H1 (cell line): ENCODE results near the gene CCDC107. TPM values are rescaled to one million over a fixed set of nuclear protein-coding genes. Genes with fewer than 3 reads are reported as not detected.

Experiments
- CTCF ChIA-PET: fragments of 300-600 bp; sonication (Branson Sonifier 250); formaldehyde crosslinking; loops from one replicate; lab custom pipeline; 2021; ENCODE audit not compliant: partially characterized antibody; lab: Charles Lee
- POLR2A ChIA-PET: fragments of 300-600 bp; sonication (Branson Sonifier 250); formaldehyde crosslinking; loops from one replicate; lab custom pipeline; 2021; ENCODE audit warnings: inconsistent platforms; ENCODE audit not compliant: partially characterized antibody; lab: Charles Lee
- DNase-seq, 2 experiments: peaks; one replicate each; pipeline versions ENCODE4 v3.0.0 to v3.0.0-alpha.2; 2010 to 2022; ENCODE audit warnings: low spot score in 2 of 2, low read depth in 1 of 2, mixed read lengths in 1 of 2
- FAIRE-seq: peaks from 2 replicates; lab custom pipeline; 2011; peaks lifted over from hg19 to GRCh38; lab: Jason Lieb, UNC
- H2AFZ ChIP-seq: 2 replicates; pipeline ENCODE4 v1.8.1; 2012; ENCODE audit warnings: low read length, inconsistent platforms
- H2AK5ac ChIP-seq: 2 replicates; pipeline ENCODE4 v1.6.1; 2013; ENCODE audit warnings: low read depth, low read length
- H2BK120ac ChIP-seq: replicated peaks from 2 replicates; pipeline ENCODE3; 2013; ENCODE audit warnings: low read depth, low read length, inconsistent platforms
- H2BK12ac ChIP-seq: 2 replicates; pipeline ENCODE4 v1.6.1; 2013; ENCODE audit warnings: low read depth, low read length
- H2BK15ac ChIP-seq: 2 replicates; pipeline ENCODE4 v1.6.1; 2013; ENCODE audit warnings: low read length
- H2BK20ac ChIP-seq: 2 replicates; pipeline ENCODE4 v1.6.1; 2013; ENCODE audit warnings: low read length
- H2BK5ac ChIP-seq: 2 replicates; pipeline ENCODE4 v1.6.1; 2013; ENCODE audit warnings: low read depth, low read length
- H3K14ac ChIP-seq: 2 replicates; pipeline ENCODE4 v1.6.1; 2013; ENCODE audit warnings: inconsistent platforms; ENCODE audit not compliant: insufficient read length
- H3K18ac ChIP-seq: 2 replicates; pipeline ENCODE4 v1.6.1; 2013; ENCODE audit warnings: low read length; ENCODE audit errors: extremely low read depth
- H3K23ac ChIP-seq: 2 replicates; pipeline ENCODE4 v1.6.1; 2013; ENCODE audit warnings: inconsistent platforms; ENCODE audit not compliant: insufficient read length
- H3K23me2 ChIP-seq: 2 replicates; pipeline ENCODE4 v1.6.1; 2013; ENCODE audit warnings: low read depth, low read length
- H3K27ac ChIP-seq: 2 replicates; pipeline ENCODE4 v1.6.1; 2011; ENCODE audit warnings: low read depth, low read length, inconsistent platforms
- H3K27me3 ChIP-seq, 4 experiments: replicated peaks in 1 of 4; 1 replicate in 1 of 4; 2 replicates in 3 of 4; pipeline versions ENCODE4 v1.6.1 to v1.8.1; 2011 to 2013; ENCODE audit warnings: low read length in 3 of 4, mild to moderate bottlenecking in 3 of 4, inconsistent platforms in 2 of 4, mixed read lengths in 2 of 4, moderate library complexity in 1 of 4; ENCODE audit not compliant: control insufficient read depth in 3 of 4, insufficient read depth in 3 of 4; ENCODE audit errors: extremely low read depth in 1 of 4
- H3K36me3 ChIP-seq, 4 experiments: 2 replicates each; pipeline versions ENCODE4 v1.6.1 to v1.8.1; 2011 to 2013; ENCODE audit warnings: mild to moderate bottlenecking in 4 of 4, low read length in 3 of 4, moderate library complexity in 2 of 4, control low read depth in 1 of 4, inconsistent platforms in 1 of 4; ENCODE audit not compliant: insufficient read depth in 4 of 4, control insufficient read depth in 2 of 4
- H3K4ac ChIP-seq: replicated peaks from 2 replicates; pipeline ENCODE3; 2013; ENCODE audit warnings: low read length, low read depth, mixed read lengths, inconsistent platforms; ENCODE audit not compliant: insufficient read length
- H3K4me1 ChIP-seq, 4 experiments: replicated peaks in 1 of 4; 1 replicate in 1 of 4; 2 replicates in 3 of 4; pipeline versions ENCODE4 v1.6.1 to v1.8.1; 2011 to 2013; ENCODE audit warnings: low read length in 3 of 4, inconsistent platforms in 2 of 4, mixed read lengths in 1 of 4; ENCODE audit not compliant: insufficient read depth in 4 of 4, control insufficient read depth in 3 of 4
- H3K4me2 ChIP-seq, 2 experiments: 2 replicates each; pipeline versions ENCODE4 v1.6.1 to v1.8.1; 2011 to 2013; ENCODE audit warnings: low read depth in 2 of 2, low read length in 2 of 2, control low read depth in 1 of 2, inconsistent platforms in 1 of 2, mild to moderate bottlenecking in 1 of 2; ENCODE audit not compliant: insufficient read depth in 1 of 2
- H3K4me3 ChIP-seq, 4 experiments: fragments of 200-600, 300-600 bp in 1 of 4; sonication (generic), shearing (Covaris generic), sonication (Bioruptor Twin) in 1 of 4; 2 replicates each; pipeline versions ENCODE4 v1.5.1 to v1.8.1; 2011 to 2016; ENCODE audit warnings: low read length in 4 of 4, low read depth in 3 of 4, control low read depth in 2 of 4, inconsistent platforms in 2 of 4, mild to moderate bottlenecking in 2 of 4, mixed read lengths in 1 of 4, moderate library complexity in 1 of 4; ENCODE audit not compliant: insufficient read depth in 2 of 4; ENCODE audit errors: extremely low read depth in 1 of 4
- H3K56ac ChIP-seq: replicated peaks from 2 replicates; pipeline ENCODE3; 2013; ENCODE audit warnings: low read depth, mild to moderate bottlenecking, mixed read lengths, low read length, inconsistent platforms; ENCODE audit not compliant: insufficient read length
- H3K79me1 ChIP-seq: 2 replicates; pipeline ENCODE4 v1.6.1; 2013; ENCODE audit warnings: low read depth, low read length, control low read depth
- H3K79me2 ChIP-seq, 2 experiments: 2 replicates each; pipeline versions ENCODE4 v1.6.1 to v1.8.1; 2012 to 2013; ENCODE audit warnings: low read length in 2 of 2, mild to moderate bottlenecking in 2 of 2, inconsistent platforms in 1 of 2; ENCODE audit not compliant: insufficient read depth in 2 of 2, control insufficient read depth in 1 of 2
- H3K9ac ChIP-seq, 4 experiments: replicated peaks in 1 of 4; 1 replicate in 1 of 4; 2 replicates in 3 of 4; pipeline versions ENCODE4 v1.6.1 to v1.8.1; 2011 to 2013; ENCODE audit warnings: low read depth in 3 of 4, low read length in 3 of 4, control low read depth in 2 of 4, mild to moderate bottlenecking in 2 of 4, moderate library complexity in 2 of 4, inconsistent platforms in 1 of 4; ENCODE audit errors: extremely low read depth in 1 of 4
- H3K9me3 ChIP-seq, 2 experiments: 2 replicates each; pipeline versions ENCODE4 v1.6.1 to v1.8.1; 2012 to 2013; ENCODE audit warnings: mild to moderate bottlenecking in 2 of 2, moderate library complexity in 2 of 2, control low read depth in 1 of 2, inconsistent platforms in 1 of 2, low read depth in 1 of 2, low read length in 1 of 2, mixed read lengths in 1 of 2; ENCODE audit not compliant: insufficient read depth in 2 of 2
- H4K20me1 ChIP-seq, 2 experiments: replicated peaks in 1 of 2; 2 replicates each; pipeline versions ENCODE3 to v1.8.1; 2011 to 2013; ENCODE audit warnings: inconsistent platforms in 2 of 2, low read length in 2 of 2, mild to moderate bottlenecking in 1 of 2; ENCODE audit not compliant: insufficient read depth in 2 of 2, control insufficient read depth in 1 of 2
- H4K5ac ChIP-seq: 2 replicates; pipeline ENCODE4 v1.6.1; 2013; ENCODE audit warnings: low read length, low read depth, mixed read lengths, inconsistent platforms; ENCODE audit not compliant: insufficient read length
- H4K8ac ChIP-seq: 2 replicates; pipeline ENCODE4 v1.8.0; 2013; ENCODE audit warnings: mild to moderate bottlenecking, moderate library complexity, low read length, inconsistent platforms; ENCODE audit not compliant: insufficient read depth; ENCODE audit errors: extremely low read depth
- H4K91ac ChIP-seq: replicated peaks from 2 replicates; pipeline ENCODE3; 2013; ENCODE audit warnings: low read length, mixed read lengths, inconsistent platforms; ENCODE audit not compliant: insufficient read length
- ATF3 ChIP-seq: IDR thresholded peaks from 2 replicates; pipeline ENCODE4 v1.6.1; 2011; ENCODE audit warnings: low read depth, mild to moderate bottlenecking, low read length; ENCODE audit not compliant: insufficient read depth
- BCL11A ChIP-seq, 2 experiments: IDR thresholded peaks; one replicate each; pipeline ENCODE4 v1.6.1; 2011; ENCODE audit warnings: low read depth in 2 of 2, low read length in 2 of 2, mild to moderate bottlenecking in 2 of 2
- CHD2 ChIP-seq: IDR thresholded peaks from 2 replicates; pipeline ENCODE4 v1.6.1; 2012; ENCODE audit warnings: low read length, improper control_type of control experiment
- CREB1 ChIP-seq: IDR thresholded peaks from 2 replicates; pipeline ENCODE4 v1.6.1; 2012; ENCODE audit warnings: inconsistent platforms
- HDAC6 ChIP-seq: IDR thresholded peaks from one replicate; pipeline ENCODE4 v1.7.1; 2012; ENCODE audit warnings: low read depth, mild to moderate bottlenecking, inconsistent platforms, low read length, moderate library complexity
- JUND ChIP-seq: IDR thresholded peaks from 2 replicates; pipeline ENCODE4 v1.6.1; 2011; ENCODE audit warnings: mild to moderate bottlenecking, improper control_type of control experiment, low read length
- KDM4A ChIP-seq: IDR thresholded peaks from one replicate; pipeline ENCODE4 v1.7.1; 2012; ENCODE audit warnings: low read depth, mild to moderate bottlenecking, moderate library complexity, low read length, inconsistent platforms; ENCODE audit not compliant: severe bottlenecking
- NRF1 ChIP-seq: IDR thresholded peaks from 2 replicates; pipeline ENCODE4 v1.6.1; 2011; ENCODE audit warnings: mild to moderate bottlenecking, low read depth, low read length, improper control_type of control experiment
- POLR2A ChIP-seq, 2 experiments: IDR thresholded peaks; 1 replicate in 1 of 2; 2 replicates in 1 of 2; pipeline ENCODE4 v1.6.1; 2011; ENCODE audit warnings: low read depth in 2 of 2, low read length in 2 of 2, mild to moderate bottlenecking in 2 of 2; ENCODE audit errors: control extremely low read depth in 1 of 2
- RAD21 ChIP-seq, 2 experiments: IDR thresholded peaks in 1 of 2; conservative IDR thresholded peaks in 1 of 2; 2 replicates each; pipeline ENCODE4 v1.6.1; 2011; ENCODE audit warnings: low read depth in 2 of 2, low read length in 2 of 2, improper control_type of control experiment in 1 of 2, inconsistent platforms in 1 of 2, mild to moderate bottlenecking in 1 of 2, moderate library complexity in 1 of 2
- RFX5 ChIP-seq: IDR thresholded peaks from 2 replicates; pipeline ENCODE4 v1.6.1; 2011; ENCODE audit warnings: low read depth, low read length, improper control_type of control experiment, borderline replicate concordance
- SP1 ChIP-seq: IDR thresholded peaks from 2 replicates; pipeline ENCODE4 v1.6.1; 2011; ENCODE audit warnings: low read depth, low read length
- TAF7 ChIP-seq: optimal IDR thresholded peaks from 2 replicates; pipeline ENCODE3; 2011; ENCODE audit warnings: low read depth, mild to moderate bottlenecking, inconsistent platforms, low read length, moderate library complexity, borderline replicate concordance
- YY1 ChIP-seq: IDR thresholded peaks from 2 replicates; pipeline ENCODE4 v1.6.1; 2011; ENCODE audit warnings: low read depth, mild to moderate bottlenecking, low read length
- ZNF274 ChIP-seq: IDR thresholded peaks from 2 replicates; pipeline ENCODE4 v1.7.0; 2012; ENCODE audit warnings: low read length, borderline replicate concordance; ENCODE audit errors: extremely low read depth
- WGBS, 2 experiments: shearing (Covaris generic) in 1 of 2; methylation state at CpG; one replicate each; pipeline versions ENCODE4 v1.1.6 to v1.1.7; 2013 to 2015; ENCODE audit warnings: low lambda C conversion rate in 2 of 2, mixed read lengths in 2 of 2, inconsistent platforms in 1 of 2, low coverage in 1 of 2, missing lambda C conversion rate in 1 of 2; ENCODE audit not compliant: insufficient replicate concordance in 2 of 2, insufficient coverage in 1 of 2, insufficient read length in 1 of 2; ENCODE audit errors: extremely low coverage in 1 of 2, missing lambda C conversion rate in 1 of 2; 5-methylcytosine and 5-hydroxymethylcytosine counted together
- polyA plus RNA-seq, 7 experiments: library from polyadenylated mRNA; depleted of rRNA in 3 of 7; stranded (reverse) in 5 of 7; unstranded in 2 of 7; fragments of >200 nt in 5 of 7; fragments of 200-250 nt in 2 of 7; gene quantifications; 1 replicate in 5 of 7; 2 replicates in 1 of 7; 4 replicates in 1 of 7; pipeline versions ENCODE4 v1.2.1 to v1.2.3, GENCODE V29; 2011 to 2013; ENCODE audit warnings: missing spikeins in 2 of 7, mixed read lengths in 2 of 7
- total RNA-seq: library from RNA; stranded (reverse); fragmentation: NEBNext Ultra II Directional; extraction: Animal tissue kit (Norgen Biotek cat#: 25700); gene quantifications from 2 replicates; pipeline ENCODE4 v1.2.1, GENCODE V29; 2021

The CCDC107 gene
- total and polyA plus RNA-seq, 2 of the 8 experiments (the other 6 are each of a cell fraction or from before 2014, with no cell fraction given) = 8.2 to 9.0 TPM

GRCh38 chr9:35700031-35700430, 41.9 kb downstream of the CCDC107 start:
- Histone ChIP-seq H2BK5ac (no peak overlapping the region), H3K4ac (no peak overlapping the region), H4K5ac (no peak overlapping the region), H3K9me3 (no peaks in the 10 kb centered on the region), H4K91ac (no peak overlapping the region), H2AK5ac (no peak overlapping the region), H3K4me3 (no peak overlapping the region), H2BK120ac (no peak overlapping the region), H4K20me1 (peaks cover 3 to 10% of the 10 kb centered on the region in 2 experiments), H3K79me2 (no peaks in the 10 kb centered on the region), H3K4me2 (no peak overlapping the region), H2BK20ac (no peak overlapping the region), H3K23me2 (no peaks in the 10 kb centered on the region), H3K18ac (no peak overlapping the region), H3K79me1 (no peaks in the 10 kb centered on the region), H2BK12ac (no peak overlapping the region), H3K36me3 (peaks cover 42 to 67% (median 65%) of the 10 kb centered on the region in 4 experiments), H3K23ac (no peak overlapping the region), H3K14ac (no peak overlapping the region), H2AFZ (no peak overlapping the region), H3K27ac (no peak overlapping the region), H3K56ac (no peak overlapping the region), H3K27me3 (no peaks in the 10 kb centered on the region), H3K4me1 (no peaks in the 10 kb centered on the region), H4K8ac (no peak overlapping the region; the same call in 1 of the 2 replicates), H3K9ac (peak overlapping the region in 1 of 4 experiments; percentile 25; a peak in 1 of 7 replicates), H2BK15ac (no peak overlapping the region)
- CTCF ChIA-PET = interaction anchor here (0.6 to 14.1 kb wide), 8 partner anchors 9 to 55 kb away, joined by 3 to 347 read pairs (median 42); partner anchors contain the start of genes ARHGEF39, CA9, CCDC107 and RMRP
- POLR2A ChIA-PET = interaction anchor here (0.7 to 14.9 kb wide), 4 partner anchors 11 to 28 kb away, joined by 3 to 158 read pairs (median 4); partner anchors contain the start of genes CREB3 and TLN1
- DNase-seq = no peak
- FAIRE-seq = no peak
- 90% methylated on average over 11 of the region's 11 CpGs; no CpG with 5 or more reads in 1 of the 2 experiments for WGBS, 2 experiments
- no peak for TF ChIP-seq RAD21 (IDR thresholded peaks at IDR 0.05 in 1 of 2, conservative IDR thresholded peaks at IDR 0.05 in 1 of 2; ENCODE audit: low read depth in 2 of 2, low read length in 2 of 2)
- TF ChIP-seq HDAC6 = no peak
- no peak for TF ChIP-seq YY1
- no peak for TF ChIP-seq BCL11A (IDR thresholded peaks at IDR 0.05; ENCODE audit: low read depth in 2 of 2, low read length in 2 of 2)
- no peak for TF ChIP-seq TAF7
- no peak for TF ChIP-seq ATF3
- TF ChIP-seq JUND = no peak
- TF ChIP-seq CREB1 = no peak
- no peak for TF ChIP-seq SP1
- no peak for TF ChIP-seq RFX5
- no peak for TF ChIP-seq POLR2A (IDR thresholded peaks at IDR 0.05; ENCODE audit: control extremely low read depth in 1 of 2, low read depth in 2 of 2, low read length in 2 of 2)
- no peak for TF ChIP-seq ZNF274
- TF ChIP-seq NRF1 = no peak
- TF ChIP-seq CHD2 = no peak
- no peak for TF ChIP-seq KDM4A
